ENCODE results near the gene DAGLB.

The DAGLB gene

DNA sequence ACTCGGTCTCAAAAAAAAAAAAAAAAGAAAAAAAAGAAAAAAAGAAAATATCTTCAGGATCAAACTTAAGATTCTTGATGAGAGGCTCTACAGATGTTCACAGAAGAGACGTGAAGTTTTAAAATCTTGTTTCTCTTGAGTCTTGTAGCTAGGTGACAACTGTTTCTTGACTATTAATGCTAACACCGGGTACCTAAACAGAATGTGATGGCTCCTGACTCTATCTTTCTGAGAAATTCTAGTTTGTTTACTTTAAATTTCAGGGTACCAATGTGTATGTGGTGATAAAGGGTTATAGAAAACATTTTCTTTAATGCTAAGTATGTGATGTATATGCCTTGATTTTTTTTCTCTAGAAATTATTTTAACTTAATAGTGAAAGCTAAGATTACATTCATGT, 61.0 kb downstream of the DAGLB start:
- Histone ChIP-seq H3K4me1 (ENCODE audit: control insufficient read depth, low read depth, low read length) (peaks cover 7% of the 10 kb centered on the region), H3K9ac (ENCODE audit: low read length) (no peak overlapping the region), H3K4me3 (ENCODE audit: low read length) (no peak overlapping the region), H3K56ac (ENCODE audit: low read length) (no peak overlapping the region), H3K27ac (ENCODE audit: low read depth, low read length) (no peak overlapping the region), H3K4ac (ENCODE audit: low read depth, low read length) (no peak overlapping the region), H2BK15ac (replicated peaks; ENCODE audit: low read depth) (no peak overlapping the region), H3K18ac (ENCODE audit: low read length) (no peak overlapping the region), H4K5ac (ENCODE audit: low read length) (no peak overlapping the region), H2AK5ac (ENCODE audit: low read length) (no peak overlapping the region), H4K8ac (ENCODE audit: low read depth, low read length) (no peak overlapping the region), H3K79me2 (ENCODE audit: control insufficient read depth, insufficient read depth, low read length) (peaks cover 84% of the 10 kb centered on the region), H2BK5ac (ENCODE audit: low read length) (no peak overlapping the region), H3K36me3 (ENCODE audit: control insufficient read depth, insufficient read depth, low read length) (peaks cover 5% of the 10 kb centered on the region), H3K79me1 (ENCODE audit: low read length) (peaks cover 7% of the 10 kb centered on the region), H3K27me3 (ENCODE audit: insufficient read depth, low read length, poor library complexity) (no peaks in the 10 kb centered on the region), H2BK120ac (ENCODE audit: low read depth, low read length) (no peak overlapping the region), H3K23ac (ENCODE audit: low read length) (no peak overlapping the region), H3K4me2 (ENCODE audit: low read length) (no peak overlapping the region)
- DNase-seq, result no peak
- no CpG with 5 or more reads among the region's 3 CpGs for WGBS (ENCODE audit: extremely low coverage, insufficient coverage, low lambda C conversion rate)

DNA sequence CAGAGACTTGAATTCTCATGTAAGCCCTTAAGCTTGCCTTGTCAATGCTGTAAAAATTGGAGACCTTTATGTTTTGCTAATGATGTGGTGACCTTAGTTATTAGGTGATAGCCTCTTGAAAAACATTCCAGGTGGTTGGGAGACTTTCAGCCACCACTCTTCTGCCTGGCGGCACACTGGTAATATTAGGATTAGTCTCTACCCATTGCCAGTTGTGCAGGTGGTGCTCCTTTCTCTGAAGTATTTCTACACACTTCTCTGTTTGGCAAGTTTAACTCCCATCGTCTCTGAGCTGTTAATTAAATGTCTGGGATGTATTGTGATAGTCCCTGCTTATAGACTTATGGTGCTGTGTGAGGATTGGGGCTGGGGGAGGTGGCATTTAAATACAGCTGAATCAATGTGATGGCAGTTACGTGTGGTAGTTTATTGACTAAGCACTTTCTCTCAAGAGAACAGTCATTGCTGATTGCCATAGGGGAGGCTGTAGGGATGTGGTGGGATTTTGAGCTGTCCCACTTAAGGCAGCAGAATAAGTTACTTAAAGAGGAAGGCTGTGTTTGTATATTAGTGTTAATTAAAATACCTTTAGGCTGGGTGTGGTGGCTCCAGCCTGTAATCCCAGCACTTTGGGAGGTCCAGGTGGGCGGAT, 61.7 kb downstream of the DAGLB start:
- Histone ChIP-seq H3K9ac (ENCODE audit: low read length) (no peak overlapping the region), H3K27ac (ENCODE audit: low read depth, low read length) (no peak overlapping the region), H2BK120ac (ENCODE audit: low read depth, low read length) (no peak overlapping the region), H4K5ac (ENCODE audit: low read length) (no peak overlapping the region), H2BK15ac (replicated peaks; ENCODE audit: low read depth) (no peak overlapping the region), H2AK5ac (ENCODE audit: low read length) (no peak overlapping the region), H4K8ac (ENCODE audit: low read depth, low read length) (no peak overlapping the region), H3K18ac (ENCODE audit: low read length) (no peak overlapping the region), H3K4ac (ENCODE audit: low read depth, low read length) (no peak overlapping the region), H3K56ac (ENCODE audit: low read length) (no peak overlapping the region), H3K27me3 (ENCODE audit: insufficient read depth, low read length, poor library complexity) (no peaks in the 10 kb centered on the region), H3K79me1 (ENCODE audit: low read length) (peaks cover 7% of the 10 kb centered on the region), H3K4me3 (ENCODE audit: low read length) (no peak overlapping the region), H3K4me1 (ENCODE audit: control insufficient read depth, low read depth, low read length) (peaks cover 7% of the 10 kb centered on the region), H3K23ac (ENCODE audit: low read length) (no peak overlapping the region), H2BK5ac (ENCODE audit: low read length) (no peak overlapping the region), H3K4me2 (ENCODE audit: low read length) (no peak overlapping the region), H3K79me2 (ENCODE audit: control insufficient read depth, insufficient read depth, low read length) (peaks cover 85% of the 10 kb centered on the region), H3K36me3 (ENCODE audit: control insufficient read depth, insufficient read depth, low read length) (peaks cover 5% of the 10 kb centered on the region)
- DNase-seq, result no peak
- WGBS (ENCODE audit: extremely low coverage, insufficient coverage, low lambda C conversion rate), result no CpG with 5 or more reads among the region's 4 CpGs

DNA sequence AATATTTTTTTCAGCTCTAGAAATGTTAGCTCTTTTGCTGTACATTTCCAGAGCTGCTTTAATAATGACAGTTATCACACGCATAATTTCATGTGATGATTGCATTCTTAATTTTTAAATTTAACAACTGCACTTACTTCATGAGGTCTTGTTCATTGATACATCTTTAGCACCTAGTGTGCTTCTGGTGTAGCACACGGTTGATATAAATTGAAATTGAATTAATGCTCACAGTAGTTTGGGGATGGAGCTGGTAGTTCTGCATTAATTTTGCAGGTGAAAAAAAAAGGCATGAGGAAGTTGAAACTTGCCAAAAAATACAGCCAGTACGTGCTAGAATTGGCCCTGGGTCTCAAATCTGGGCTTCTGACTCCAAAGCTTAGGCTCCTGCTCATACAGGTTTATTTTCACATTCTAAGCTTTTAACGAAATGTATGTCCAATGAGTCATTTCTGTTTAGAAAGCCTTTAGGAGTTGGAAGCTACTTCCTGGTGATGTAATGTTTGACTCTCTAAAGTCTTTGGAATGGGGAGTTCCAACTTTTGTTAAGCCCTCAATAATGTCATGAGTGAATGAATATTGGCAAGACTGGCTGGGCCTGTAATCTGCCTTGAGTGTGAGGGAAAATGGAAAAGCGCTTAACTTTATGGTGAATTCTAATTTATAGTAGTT, 62.5 kb downstream of the DAGLB start:
- Histone ChIP-seq H3K56ac (ENCODE audit: low read length) (no peak overlapping the region), H3K36me3 (ENCODE audit: control insufficient read depth, insufficient read depth, low read length) (peaks cover 5% of the 10 kb centered on the region), H4K5ac (ENCODE audit: low read length) (no peak overlapping the region), H3K27ac (ENCODE audit: low read depth, low read length) (no peak overlapping the region), H2AK5ac (ENCODE audit: low read length) (no peak overlapping the region), H3K4ac (ENCODE audit: low read depth, low read length) (no peak overlapping the region), H3K4me2 (ENCODE audit: low read length) (no peak overlapping the region), H3K23ac (ENCODE audit: low read length) (no peak overlapping the region), H3K27me3 (ENCODE audit: insufficient read depth, low read length, poor library complexity) (no peaks in the 10 kb centered on the region), H2BK5ac (ENCODE audit: low read length) (no peak overlapping the region), H4K8ac (ENCODE audit: low read depth, low read length) (no peak overlapping the region), H3K4me1 (ENCODE audit: control insufficient read depth, low read depth, low read length) (peaks cover 7% of the 10 kb centered on the region), H3K9ac (ENCODE audit: low read length) (no peak overlapping the region), H3K79me2 (ENCODE audit: control insufficient read depth, insufficient read depth, low read length) (peaks cover 90% of the 10 kb centered on the region), H3K4me3 (ENCODE audit: low read length) (no peak overlapping the region), H3K79me1 (ENCODE audit: low read length) (peaks cover 7% of the 10 kb centered on the region), H2BK15ac (replicated peaks; ENCODE audit: low read depth) (no peak overlapping the region), H2BK120ac (ENCODE audit: low read depth, low read length) (no peak overlapping the region), H3K18ac (ENCODE audit: low read length) (no peak overlapping the region)
- DNase-seq, result peak; percentile 89
- WGBS (ENCODE audit: extremely low coverage, insufficient coverage, low lambda C conversion rate), result no CpG with 5 or more reads among the region's 5 CpGs

DNA sequence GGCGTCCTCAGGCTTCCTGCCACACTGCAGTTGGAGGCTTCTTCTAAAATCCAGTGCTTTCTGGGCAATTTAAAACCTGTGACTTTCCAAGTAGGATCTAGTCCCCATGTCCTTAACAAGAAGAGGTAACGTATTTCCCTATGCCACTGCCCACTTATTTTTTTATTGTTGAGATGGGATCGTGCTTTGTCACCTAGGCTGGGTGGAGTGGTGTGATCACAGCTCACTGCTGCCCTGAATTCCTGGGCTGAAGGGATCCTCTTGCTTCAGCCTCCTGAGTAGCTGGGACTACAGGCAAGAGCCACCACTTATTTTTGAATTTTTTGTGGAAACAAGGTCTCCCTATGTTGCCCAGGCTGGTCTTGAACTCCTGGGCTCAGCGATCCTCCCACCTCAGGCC, 63.4 kb downstream of the DAGLB start:
- H3K79me2 ChIP-seq (ENCODE audit: control insufficient read depth, insufficient read depth, low read length), result peaks cover 93% of the 10 kb centered on the region
- H3K4me1 ChIP-seq (ENCODE audit: control insufficient read depth, low read depth, low read length), result peaks cover 7% of the 10 kb centered on the region
- H2BK120ac ChIP-seq (ENCODE audit: low read depth, low read length), result no peak overlapping the region
- no CpG with 5 or more reads among the region's 4 CpGs for WGBS (ENCODE audit: extremely low coverage, insufficient coverage, low lambda C conversion rate)
- peaks cover 4% of the 10 kb centered on the region for H3K36me3 ChIP-seq (ENCODE audit: control insufficient read depth, insufficient read depth, low read length)
- no peak overlapping the region for H3K4me3 ChIP-seq (ENCODE audit: low read length)
- peak; percentile 64 for DNase-seq
- H2BK15ac ChIP-seq (replicated peaks; ENCODE audit: low read depth), result no peak overlapping the region
- no peak overlapping the region for H3K23ac ChIP-seq (ENCODE audit: low read length)
- peaks cover 7% of the 10 kb centered on the region for H3K79me1 ChIP-seq (ENCODE audit: low read length)
- H4K8ac ChIP-seq (ENCODE audit: low read depth, low read length), result no peak overlapping the region
- H3K18ac ChIP-seq (ENCODE audit: low read length), result peak overlapping the region; percentile 43
- H3K4ac ChIP-seq (ENCODE audit: low read depth, low read length), result no peak overlapping the region
- no peak overlapping the region for H2AK5ac ChIP-seq (ENCODE audit: low read length)
- H2BK5ac ChIP-seq (ENCODE audit: low read length), result no peak overlapping the region
- peak overlapping the region; percentile 5 for H3K9ac ChIP-seq (ENCODE audit: low read length)
- H4K5ac ChIP-seq (ENCODE audit: low read length), result no peak overlapping the region
- H3K27ac ChIP-seq (ENCODE audit: low read depth, low read length), result no peak overlapping the region
- peak overlapping the region; percentile 15 for H3K56ac ChIP-seq (ENCODE audit: low read length)
- H3K4me2 ChIP-seq (ENCODE audit: low read length), result no peak overlapping the region
- no peaks in the 10 kb centered on the region for H3K27me3 ChIP-seq (ENCODE audit: insufficient read depth, low read length, poor library complexity)

DNA sequence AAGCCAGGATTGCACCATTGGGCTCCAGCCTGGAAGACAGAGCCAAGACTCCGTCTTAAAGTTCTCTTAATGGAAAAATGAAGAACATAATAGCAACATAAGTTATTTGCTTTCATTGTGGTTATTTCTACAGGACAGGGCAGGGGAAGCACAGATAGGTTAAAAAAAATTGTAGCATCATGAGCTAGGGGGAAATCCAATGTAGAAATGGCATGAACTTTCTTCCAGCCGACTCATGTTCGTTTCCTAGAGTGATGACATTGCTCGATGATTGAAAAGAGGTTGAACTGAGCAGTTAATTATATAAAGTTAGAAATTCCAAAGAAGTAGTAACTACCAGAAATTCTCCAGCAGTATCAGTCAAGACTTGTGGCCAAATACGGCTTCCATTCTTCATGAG, 64.9 kb downstream of the DAGLB start:
- no peak overlapping the region for H2BK15ac ChIP-seq (replicated peaks; ENCODE audit: low read depth)
- H3K79me1 ChIP-seq (ENCODE audit: low read length), result peaks cover 4% of the 10 kb centered on the region
- H2BK5ac ChIP-seq (ENCODE audit: low read length), result no peak overlapping the region
- H3K4ac ChIP-seq (ENCODE audit: low read depth, low read length), result no peak overlapping the region
- no peak overlapping the region for H3K23ac ChIP-seq (ENCODE audit: low read length)
- no peak overlapping the region for H3K4me3 ChIP-seq (ENCODE audit: low read length)
- peaks cover under 1% of the 10 kb centered on the region for H3K36me3 ChIP-seq (ENCODE audit: control insufficient read depth, insufficient read depth, low read length)
- H3K9ac ChIP-seq (ENCODE audit: low read length), result no peak overlapping the region
- peaks cover 96% of the 10 kb centered on the region for H3K79me2 ChIP-seq (ENCODE audit: control insufficient read depth, insufficient read depth, low read length)
- no peak overlapping the region for H4K5ac ChIP-seq (ENCODE audit: low read length)
- H3K4me1 ChIP-seq (ENCODE audit: control insufficient read depth, low read depth, low read length), result peaks cover 7% of the 10 kb centered on the region
- no peaks in the 10 kb centered on the region for H3K27me3 ChIP-seq (ENCODE audit: insufficient read depth, low read length, poor library complexity)
- no peak overlapping the region for H3K27ac ChIP-seq (ENCODE audit: low read depth, low read length)
- H3K18ac ChIP-seq (ENCODE audit: low read length), result no peak overlapping the region
- H2BK120ac ChIP-seq (ENCODE audit: low read depth, low read length), result no peak overlapping the region
- no peak overlapping the region for H3K56ac ChIP-seq (ENCODE audit: low read length)
- no peak overlapping the region for H4K8ac ChIP-seq (ENCODE audit: low read depth, low read length)
- WGBS (ENCODE audit: extremely low coverage, insufficient coverage, low lambda C conversion rate), result no CpG with 5 or more reads among the region's 5 CpGs
- DNase-seq, result no peak
- H2AK5ac ChIP-seq (ENCODE audit: low read length), result no peak overlapping the region
- H3K4me2 ChIP-seq (ENCODE audit: low read length), result no peak overlapping the region
